Stimulated activated CD4-positive, alpha-beta T cell treated with anti-CD3 and anti-CD28 coated beads, Interleukin-1b, Interleukin-23, amount 100 ng/mL, for 1 hour (primary cell): ENCODE measurements around the gene PCDHA6.
"Not testable (repeated sequence)": the region's sequence is repeated elsewhere in the genome, so short reads cannot be mapped to it uniquely, and the experiment has no call there.

ENCODE experiments used
- DNase-seq, 2 donors: peaks; one replicate each; pipeline ENCODE4 v3.0.0-alpha.2; 2020; ENCODE audit warnings: low read depth in 2 of 2

The PCDHA6 gene

DNA sequence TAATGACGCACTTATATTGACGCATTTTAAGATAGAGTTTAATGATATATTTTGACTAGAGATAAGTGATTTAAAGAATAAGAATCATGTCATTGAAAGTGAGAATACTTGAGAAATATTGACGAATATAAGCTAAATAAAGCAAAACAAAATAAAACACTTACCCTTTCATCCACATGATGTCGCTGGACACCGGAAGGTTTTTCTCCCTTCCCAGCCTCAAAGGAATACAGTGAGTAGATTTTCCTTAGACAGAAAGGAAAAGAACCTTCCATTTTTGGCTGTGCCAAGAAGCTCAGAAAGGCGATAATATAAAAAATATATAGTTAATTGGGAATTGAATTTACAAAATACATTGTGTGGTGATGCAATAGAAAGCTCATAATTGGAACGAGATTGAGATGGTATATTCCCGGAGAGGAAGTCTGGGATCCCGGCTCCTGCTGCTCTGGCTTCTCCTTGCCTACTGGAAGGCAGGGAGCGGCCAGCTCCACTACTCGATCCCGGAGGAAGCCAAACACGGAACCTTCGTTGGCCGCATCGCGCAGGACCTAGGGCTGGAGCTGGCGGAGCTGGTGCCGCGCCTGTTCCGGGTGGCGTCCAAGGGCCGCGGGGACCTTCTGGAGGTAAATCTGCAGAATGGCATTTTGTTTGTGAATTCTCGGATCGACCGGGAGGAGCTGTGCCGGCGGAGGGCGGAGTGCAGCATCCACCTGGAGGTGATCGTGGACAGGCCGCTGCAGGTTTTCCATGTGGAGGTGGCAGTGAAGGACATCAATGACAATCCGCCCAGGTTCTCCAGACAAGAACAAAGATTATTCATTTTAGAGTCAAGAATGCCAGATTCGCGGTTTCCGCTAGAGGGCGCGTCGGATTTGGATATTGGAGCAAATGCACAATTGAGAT is 6.1 kb upstream of the PCDHA6 start, which contains the start of gene PCDHA5:
Gene PCDHA5, plus strand, starts transcription at position 239 of the 906 bp plus-strand sequence.
- no peak for DNase-seq

DNA sequence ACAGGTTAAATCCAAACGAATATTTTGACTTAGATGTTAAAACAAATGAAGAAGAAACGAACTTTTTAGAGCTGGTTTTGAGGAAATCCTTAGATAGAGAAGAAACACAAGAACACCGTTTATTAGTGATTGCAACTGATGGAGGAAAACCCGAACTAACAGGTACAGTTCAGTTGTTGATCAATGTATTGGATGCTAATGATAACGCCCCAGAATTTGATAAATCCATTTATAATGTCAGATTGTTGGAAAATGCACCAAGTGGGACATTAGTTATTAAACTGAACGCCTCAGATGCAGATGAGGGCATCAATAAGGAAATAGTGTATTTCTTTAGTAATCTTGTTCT is 5.5 kb upstream of the PCDHA6 start:
- no peak for DNase-seq

DNA sequence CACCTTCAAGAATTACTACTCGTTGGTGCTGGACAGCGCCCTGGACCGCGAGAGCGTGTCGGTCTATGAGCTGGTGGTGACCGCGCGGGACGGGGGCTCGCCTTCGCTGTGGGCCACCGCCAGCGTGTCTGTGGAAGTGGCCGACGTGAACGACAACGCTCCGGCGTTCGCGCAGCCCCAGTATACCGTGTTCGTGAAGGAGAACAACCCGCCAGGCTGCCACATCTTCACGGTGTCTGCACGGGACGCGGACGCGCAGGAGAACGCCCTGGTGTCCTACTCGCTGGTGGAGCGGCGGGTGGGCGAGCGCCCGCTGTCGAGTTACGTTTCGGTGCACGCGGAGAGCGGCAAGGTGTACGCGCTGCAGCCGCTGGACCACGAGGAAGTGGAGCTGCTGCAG is 4.8 kb upstream of the PCDHA6 start:
- not testable (repeated sequence) for DNase-seq

DNA sequence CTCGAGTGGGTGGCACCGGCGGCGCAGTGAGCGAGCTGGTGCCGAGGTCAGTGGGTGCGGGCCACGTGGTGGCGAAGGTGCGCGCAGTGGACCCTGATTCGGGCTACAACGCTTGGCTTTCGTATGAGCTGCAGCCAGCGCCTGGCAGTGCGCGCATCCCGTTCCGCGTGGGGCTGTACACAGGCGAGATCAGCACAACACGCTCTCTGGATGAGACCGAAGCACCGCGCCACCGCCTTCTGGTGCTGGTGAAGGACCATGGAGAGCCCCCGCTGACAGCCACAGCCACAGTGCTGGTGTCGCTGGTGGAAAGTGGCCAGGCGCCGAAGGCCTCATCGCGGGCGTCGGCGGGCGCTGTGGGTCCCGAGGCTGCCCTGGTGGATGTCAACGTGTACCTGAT is 4.3 kb upstream of the PCDHA6 start:
- no peak for DNase-seq

DNA sequence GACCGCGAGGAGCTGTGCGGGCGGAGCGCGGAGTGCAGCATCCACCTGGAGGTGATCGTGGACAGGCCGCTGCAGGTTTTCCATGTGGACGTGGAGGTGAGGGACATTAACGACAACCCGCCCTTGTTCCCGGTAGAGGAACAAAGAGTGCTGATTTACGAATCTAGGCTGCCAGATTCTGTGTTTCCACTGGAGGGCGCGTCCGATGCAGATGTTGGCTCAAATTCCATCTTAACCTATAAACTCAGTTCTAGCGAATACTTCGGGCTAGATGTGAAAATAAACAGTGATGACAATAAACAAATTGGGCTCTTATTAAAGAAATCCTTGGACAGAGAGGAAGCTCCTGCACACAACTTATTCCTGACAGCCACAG is 590 bp downstream of the PCDHA6 start:
- no peak for DNase-seq

DNA sequence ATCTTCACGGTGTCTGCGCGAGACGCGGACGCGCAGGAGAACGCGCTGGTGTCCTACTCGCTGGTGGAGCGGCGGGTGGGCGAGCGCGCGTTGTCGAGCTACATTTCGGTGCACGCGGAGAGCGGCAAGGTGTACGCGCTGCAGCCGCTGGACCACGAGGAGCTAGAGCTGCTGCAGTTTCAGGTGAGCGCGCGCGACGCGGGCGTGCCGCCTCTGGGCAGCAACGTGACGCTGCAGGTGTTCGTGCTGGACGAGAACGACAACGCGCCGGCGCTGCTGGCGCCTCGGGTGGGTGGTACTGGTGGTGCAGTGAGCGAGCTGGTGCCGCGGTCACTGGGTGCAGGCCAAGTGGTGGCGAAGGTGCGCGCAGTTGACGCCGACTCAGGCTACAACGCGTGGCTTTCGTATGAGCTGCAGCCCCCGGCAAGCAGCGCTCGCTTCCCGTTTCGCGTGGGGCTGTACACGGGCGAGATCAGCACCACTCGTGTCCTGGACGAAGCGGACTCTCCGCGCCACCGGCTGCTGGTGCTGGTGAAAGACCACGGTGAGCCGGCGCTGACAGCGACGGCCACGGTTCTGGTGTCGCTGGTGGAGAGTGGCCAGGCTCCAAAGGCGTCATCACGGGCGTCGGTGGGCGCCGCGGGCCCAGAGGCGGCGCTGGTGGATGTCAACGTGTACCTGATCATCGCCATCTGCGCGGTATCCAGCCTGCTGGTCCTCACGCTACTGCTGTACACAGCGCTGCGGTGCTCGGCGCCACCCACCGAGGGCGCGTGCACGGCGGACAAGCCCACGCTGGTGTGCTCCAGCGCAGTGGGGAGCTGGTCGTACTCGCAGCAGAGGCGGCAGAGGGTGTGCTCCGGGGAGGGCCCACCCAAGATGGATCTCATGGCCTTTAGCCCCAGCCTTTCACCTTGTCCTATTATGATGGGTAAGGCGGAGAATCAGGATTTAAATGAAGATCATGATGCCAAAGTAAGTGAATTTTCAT is 2.0 kb downstream of the PCDHA6 start:
- not testable (repeated sequence) for DNase-seq

DNA sequence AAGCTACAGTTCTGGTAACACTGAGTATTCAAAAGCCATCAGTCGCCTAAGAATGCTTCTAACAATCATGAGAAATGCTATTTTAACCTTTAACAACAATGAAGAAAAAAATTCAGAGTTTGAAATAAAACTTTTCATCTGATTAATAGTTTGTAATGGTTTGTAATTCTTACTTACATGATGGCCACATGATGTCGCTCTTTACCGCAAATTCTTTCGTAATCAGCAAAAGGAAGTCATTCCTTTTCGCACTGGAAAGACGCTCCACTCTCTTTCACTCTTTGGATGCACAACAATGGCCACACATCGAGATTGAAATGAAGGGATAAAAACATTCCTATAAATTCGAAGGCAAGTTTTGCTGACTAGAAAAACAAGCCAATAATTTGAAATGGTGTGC is 6.2 kb downstream of the PCDHA6 start, which contains the start of gene PCDHA7:
Gene PCDHA7, plus strand, starts transcription at position 277 of the 400 bp plus-strand sequence. Its CDS starts 115 bp downstream, at position 392.
- no peak for DNase-seq

DNA sequence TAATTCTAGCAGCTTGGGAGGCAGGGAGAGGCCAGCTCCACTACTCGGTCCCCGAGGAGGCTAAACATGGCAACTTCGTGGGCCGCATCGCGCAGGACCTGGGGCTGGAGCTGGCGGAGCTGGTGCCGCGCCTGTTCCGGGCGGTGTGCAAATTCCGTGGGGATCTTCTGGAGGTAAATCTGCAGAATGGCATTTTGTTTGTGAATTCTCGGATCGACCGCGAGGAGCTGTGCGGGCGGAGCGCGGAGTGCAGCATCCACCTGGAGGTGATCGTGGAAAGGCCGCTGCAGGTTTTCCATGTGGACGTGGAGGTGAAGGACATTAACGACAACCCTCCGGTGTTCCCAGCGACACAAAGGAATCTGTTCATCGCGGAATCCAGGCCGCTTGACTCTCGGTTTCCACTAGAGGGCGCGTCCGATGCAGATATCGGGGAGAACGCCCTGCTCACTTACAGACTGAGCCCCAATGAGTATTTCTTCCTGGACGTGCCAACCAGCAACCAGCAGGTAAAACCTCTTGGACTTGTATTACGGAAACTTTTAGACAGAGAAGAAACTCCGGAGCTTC is 6.8 kb downstream of the PCDHA6 start:
- not testable (repeated sequence) for DNase-seq

DNA sequence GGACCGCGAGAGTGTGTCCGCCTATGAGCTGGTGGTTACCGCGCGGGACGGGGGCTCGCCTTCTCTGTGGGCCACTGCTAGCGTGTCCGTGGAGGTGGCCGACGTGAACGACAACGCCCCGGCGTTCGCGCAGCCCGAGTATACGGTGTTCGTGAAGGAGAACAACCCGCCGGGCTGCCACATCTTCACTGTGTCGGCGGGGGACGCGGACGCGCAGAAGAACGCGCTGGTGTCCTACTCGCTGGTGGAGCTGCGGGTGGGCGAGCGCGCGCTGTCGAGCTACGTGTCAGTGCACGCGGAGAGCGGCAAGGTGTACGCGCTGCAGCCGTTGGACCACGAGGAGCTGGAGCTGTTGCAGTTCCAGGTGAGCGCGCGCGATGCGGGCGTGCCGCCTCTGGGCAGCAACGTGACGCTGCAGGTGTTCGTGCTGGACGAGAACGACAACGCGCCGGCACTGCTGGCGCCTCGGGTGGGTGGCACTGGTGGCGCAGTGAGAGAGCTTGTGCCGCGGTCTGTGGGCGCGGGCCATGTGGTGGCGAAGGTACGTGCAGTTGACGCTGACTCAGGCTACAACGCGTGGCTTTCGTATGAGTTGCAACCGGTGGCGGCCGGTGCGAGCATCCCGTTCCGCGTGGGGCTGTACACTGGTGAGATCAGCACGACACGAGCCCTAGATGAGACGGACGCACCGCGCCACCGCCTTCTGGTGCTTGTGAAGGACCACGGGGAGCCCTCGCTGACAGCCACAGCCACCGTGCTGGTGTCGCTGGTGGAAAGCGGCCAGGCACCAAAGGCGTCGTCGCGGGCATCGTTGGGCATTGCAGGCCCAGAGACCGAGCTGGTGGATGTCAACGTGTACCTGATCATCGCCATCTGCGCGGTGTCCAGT is 8.1 kb downstream of the PCDHA6 start:
- no peak for DNase-seq

DNA sequence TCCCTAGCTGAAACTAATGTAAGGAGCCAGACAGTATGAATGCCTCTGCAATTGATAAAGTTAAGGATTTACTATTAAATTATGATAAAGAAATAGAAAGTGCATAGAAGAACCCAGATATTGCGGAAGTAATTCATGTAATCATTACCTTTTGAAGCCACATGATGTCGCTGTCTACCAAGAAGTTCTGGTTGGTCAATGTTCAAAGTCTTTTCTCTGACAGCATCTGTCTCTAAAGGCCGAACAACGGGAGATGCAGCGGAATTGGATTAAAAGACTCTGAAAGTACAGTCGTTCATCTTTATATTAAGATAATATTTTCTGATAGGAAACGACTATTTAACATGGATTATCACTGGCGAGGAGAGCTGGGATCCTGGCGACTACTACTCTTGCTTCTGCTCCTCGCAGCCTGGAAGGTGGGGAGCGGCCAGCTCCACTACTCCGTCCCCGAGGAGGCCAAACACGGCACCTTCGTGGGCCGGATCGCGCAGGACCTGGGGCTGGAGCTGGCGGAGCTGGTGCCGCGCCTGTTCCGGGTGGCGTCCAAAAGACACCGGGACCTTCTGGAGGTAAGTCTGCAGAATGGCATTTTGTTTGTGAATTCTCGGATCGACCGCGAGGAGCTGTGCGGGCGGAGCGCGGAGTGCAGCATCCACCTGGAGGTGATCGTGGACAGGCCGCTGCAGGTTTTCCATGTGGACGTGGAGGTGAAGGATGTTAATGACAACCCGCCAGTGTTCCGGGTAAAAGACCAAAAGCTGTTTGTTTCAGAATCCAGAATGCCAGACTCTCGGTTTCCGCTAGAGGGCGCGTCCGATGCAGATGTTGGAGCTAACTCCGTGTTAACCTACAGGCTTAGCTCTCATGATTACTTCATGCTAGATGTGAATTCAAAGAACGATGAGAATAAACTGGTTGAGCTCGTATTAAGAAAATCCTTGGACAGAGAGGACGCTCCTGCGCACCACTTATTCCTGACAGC is 13.5 kb downstream of the PCDHA6 start, which contains the start of gene PCDHA8:
Gene PCDHA8, plus strand, starts transcription at position 210 of the 985 bp plus-strand sequence. Its CDS starts 135 bp downstream, at position 345.
- DNase-seq, result no peak

DNA sequence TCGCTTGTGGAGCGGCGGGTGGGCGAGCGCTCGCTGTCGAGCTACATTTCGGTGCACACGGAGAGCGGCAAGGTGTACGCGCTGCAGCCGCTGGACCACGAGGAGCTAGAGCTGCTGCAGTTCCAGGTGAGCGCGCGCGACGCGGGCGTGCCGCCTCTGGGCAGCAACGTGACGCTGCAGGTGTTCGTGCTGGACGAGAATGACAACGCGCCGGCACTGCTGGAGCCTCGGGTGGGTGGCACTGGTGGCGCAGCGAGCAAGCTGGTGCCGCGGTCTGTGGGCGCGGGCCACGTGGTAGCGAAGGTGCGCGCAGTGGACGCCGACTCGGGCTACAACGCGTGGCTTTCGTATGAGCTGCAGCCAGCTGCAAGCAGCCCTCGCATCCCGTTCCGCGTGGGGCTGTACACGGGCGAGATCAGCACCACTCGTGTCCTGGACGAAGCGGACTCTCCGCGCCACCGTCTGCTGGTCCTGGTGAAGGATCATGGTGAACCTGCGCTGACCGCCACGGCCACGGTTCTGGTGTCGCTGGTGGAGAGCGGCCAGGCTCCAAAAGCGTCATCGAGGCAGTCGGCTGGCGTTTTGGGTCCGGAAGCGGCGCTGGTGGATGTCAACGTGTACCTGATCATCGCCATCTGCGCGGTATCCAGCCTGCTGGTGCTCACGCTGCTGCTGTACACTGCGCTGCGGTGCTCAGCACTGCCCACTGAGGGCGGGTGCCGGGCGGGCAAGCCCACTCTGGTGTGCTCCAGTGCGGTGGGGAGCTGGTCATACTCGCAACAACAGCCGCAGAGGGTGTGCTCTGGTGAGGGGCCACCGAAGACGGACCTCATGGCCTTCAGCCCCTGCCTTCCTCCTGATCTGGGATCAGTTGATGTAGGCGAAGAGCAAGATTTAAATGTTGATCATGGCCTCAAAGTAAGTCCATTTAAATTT is 15.3 kb downstream of the PCDHA6 start:
- DNase-seq, result no peak

DNA sequence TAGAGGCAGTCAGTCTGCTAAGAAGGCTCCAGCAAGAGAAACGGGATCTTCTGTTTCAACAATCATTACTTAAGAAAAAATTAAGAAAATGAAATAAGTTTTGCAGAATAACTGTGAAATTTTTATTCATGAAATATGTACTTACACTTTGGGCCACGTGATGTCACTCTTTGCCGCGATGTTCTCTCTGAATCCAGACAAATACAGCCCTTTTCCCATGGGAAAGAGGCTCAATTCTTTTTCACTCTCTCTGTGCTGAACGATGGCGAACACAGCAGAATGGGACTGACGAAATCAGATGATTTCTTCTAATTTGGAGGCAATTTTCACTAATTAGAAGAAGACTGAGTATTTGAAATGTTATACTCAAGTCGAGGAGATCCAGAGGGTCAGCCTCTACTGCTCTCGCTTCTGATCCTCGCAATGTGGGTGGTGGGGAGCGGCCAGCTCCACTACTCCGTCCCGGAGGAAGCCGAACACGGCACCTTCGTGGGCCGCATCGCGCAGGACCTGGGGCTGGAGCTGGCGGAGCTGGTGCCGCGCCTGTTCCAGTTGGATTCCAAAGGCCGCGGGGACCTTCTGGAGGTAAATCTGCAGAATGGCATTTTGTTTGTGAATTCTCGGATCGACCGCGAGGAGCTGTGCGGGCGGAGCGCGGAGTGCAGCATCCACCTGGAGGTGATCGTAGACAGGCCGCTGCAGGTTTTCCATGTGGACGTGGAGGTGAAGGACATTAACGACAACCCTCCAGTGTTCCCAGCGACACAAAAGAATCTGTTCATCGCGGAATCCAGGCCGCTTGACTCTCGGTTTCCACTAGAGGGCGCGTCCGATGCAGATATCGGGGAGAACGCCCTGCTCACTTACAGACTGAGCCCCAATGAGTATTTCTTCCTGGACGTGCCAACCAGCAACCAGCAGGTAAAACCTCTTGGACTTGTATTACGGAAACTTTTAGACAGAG is 20.7 kb downstream of the PCDHA6 start, which contains the start of gene PCDHA9:
Gene PCDHA9, plus strand, starts transcription at position 244 of the 964 bp plus-strand sequence. Its CDS starts 114 bp downstream, at position 358.
- DNase-seq, result not testable (repeated sequence)

DNA sequence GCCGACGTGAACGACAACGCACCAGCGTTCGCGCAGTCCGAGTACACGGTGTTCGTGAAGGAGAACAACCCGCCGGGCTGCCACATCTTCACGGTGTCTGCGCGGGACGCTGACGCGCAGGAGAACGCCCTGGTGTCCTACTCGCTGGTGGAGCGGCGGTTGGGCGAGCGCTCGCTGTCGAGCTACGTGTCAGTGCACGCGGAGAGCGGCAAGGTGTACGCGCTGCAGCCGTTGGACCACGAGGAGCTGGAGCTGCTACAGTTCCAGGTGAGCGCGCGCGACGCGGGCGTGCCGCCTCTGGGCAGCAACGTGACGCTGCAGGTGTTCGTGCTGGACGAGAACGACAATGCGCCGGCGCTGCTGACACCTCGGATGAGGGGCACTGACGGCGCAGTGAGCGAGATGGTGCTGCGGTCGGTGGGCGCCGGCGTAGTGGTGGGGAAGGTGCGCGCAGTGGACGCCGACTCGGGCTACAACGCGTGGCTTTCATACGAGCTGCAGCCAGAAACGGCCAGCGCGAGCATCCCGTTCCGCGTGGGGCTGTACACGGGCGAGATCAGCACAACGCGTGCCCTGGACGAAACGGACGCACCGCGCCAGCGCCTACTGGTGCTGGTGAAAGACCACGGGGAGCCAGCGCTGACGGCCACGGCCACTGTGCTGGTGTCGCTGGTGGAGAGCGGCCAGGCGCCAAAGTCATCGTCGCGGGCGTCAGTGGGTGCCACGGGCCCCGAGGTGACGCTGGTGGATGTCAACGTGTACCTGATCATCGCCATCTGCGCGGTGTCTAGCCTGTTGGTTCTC is 22.3 kb downstream of the PCDHA6 start:
- not testable (repeated sequence) for DNase-seq

DNA sequence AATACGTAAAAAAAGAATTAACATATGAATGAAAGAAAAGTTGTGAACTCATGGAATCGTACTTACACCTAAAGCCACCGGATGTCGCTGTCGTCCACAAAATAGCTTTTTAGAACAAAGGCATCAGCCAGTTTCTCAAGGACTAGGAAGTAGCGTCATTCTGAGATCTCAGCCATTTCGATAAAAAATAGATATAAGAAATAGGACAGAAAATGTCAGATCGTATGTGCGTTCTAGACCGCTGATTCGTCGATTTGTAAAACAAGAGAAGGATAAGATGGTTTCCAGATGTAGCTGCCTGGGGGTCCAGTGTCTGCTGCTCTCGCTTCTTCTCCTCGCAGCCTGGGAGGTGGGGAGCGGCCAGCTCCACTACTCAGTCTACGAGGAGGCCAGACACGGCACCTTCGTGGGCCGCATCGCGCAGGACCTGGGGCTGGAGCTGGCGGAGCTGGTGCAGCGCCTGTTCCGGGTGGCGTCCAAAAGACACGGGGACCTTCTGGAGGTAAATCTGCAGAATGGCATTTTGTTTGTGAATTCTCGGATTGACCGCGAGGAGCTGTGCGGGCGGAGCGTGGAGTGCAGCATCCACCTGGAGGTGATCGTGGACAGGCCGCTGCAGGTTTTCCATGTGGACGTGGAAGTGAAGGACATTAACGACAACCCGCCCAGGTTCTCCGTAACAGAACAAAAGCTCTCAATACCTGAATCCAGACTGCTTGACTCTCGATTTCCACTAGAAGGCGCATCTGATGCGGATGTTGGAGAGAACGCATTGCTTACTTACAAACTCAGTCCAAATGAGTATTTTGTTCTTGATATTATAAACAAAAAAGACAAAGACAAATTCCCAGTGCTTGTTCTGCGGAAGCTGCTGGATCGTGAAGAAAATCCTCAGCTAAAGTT is 28.3 kb downstream of the PCDHA6 start, which contains the start of gene PCDHA10:
Gene PCDHA10, plus strand, starts transcription at position 126 of the 903 bp plus-strand sequence. Its CDS starts 152 bp downstream, at position 278.
- DNase-seq, result no peak
